GM21390 (cell line): ENCODE measurements around the gene PLCB1.
"Not testable (repeated sequence)": the region's sequence is repeated elsewhere in the genome, so short reads cannot be mapped to it uniquely, and the experiment has no call there.

Experiments
- ATAC-seq: cut with Tn5 transposase; IDR thresholded peaks from one replicate; pipeline ENCODE4 v1.9.1; 2021; ENCODE audit not compliant: unreplicated experiment

The PLCB1 gene

DNA sequence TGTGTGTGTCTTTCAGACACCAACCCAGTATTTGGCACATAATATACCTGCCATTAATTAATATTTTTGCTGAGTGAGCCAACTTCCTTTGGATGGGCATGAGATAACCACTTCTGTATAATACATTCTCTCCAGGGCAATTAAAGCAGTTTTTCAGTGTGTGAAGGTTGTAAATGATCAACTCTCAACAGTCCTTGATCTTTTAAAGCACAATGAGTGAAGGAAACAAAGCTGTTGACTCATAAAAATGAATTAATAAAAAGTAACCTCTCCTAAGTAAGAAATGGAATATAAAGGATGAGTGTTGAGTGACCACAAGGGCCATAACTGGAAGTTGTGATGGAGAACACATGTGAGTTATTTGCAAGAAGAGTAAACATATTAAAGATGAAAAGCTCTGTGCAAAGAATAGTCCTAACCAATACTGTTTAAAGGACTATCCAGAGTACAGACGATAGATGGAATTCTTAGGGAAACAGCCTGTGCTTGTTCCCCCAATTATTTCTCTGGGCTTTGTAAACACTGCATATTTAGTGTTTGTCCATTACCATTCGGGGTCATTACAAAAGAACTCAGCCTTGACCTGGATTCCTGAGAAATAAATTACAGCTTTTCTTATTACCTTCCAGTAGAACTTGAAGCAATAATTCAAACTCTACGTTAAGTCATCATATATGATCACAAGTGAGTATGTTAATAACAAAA is 446.2 kb downstream of the PLCB1 start:
- no peak for ATAC-seq

DNA sequence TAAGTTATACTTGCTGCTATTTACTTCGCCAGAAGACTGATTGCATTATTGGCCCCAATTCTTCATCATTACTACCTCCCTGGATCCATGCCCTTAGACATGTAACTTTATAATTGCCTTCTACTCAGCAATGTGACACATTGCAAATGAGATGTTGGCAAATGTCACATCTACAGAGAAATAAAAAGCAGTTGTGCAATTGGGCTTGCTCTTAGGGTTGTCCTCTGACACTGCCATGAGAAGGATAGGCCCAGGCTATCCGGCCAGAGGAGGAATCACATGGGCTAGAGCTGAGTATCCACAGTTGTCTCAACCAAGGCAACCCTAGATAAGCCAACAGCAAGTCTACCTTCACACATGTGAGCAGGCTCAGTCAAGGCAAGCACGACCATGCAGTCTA is 447.0 kb downstream of the PLCB1 start:
- no peak for ATAC-seq

DNA sequence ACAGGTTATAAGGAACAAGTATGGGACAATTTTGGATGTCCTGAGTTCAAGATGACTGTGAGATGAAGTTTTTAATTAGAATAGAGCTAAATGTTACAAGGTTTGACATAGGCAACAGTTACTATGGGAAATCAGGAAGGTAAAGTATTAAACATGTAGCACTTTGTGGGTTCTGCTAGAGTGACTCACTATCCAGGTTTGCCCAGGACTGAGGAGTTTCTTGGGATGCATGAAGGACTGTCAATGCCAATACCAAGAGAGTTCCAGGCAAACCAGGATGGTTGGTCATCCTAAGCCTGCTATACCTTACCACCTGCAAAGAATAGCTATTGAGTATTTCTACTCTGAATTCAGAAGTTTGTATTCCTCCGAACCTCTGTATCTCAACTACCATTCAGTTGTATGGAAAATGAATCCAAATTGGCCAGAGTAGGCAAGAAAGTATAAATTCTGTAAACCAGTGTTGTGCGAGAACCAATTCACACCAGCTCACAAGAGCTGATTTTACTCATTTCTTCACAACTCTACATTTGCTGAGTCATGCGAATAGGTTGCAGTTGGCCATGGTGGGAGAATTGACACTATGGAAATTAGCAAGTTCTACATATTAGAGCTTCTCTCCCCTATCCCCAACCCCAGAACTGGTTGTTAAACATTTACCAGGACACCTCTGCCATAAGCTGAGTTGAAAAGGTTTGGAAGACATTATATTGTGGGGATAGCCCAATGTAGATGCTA is 449.5 kb downstream of the PLCB1 start:
- no peak for ATAC-seq

DNA sequence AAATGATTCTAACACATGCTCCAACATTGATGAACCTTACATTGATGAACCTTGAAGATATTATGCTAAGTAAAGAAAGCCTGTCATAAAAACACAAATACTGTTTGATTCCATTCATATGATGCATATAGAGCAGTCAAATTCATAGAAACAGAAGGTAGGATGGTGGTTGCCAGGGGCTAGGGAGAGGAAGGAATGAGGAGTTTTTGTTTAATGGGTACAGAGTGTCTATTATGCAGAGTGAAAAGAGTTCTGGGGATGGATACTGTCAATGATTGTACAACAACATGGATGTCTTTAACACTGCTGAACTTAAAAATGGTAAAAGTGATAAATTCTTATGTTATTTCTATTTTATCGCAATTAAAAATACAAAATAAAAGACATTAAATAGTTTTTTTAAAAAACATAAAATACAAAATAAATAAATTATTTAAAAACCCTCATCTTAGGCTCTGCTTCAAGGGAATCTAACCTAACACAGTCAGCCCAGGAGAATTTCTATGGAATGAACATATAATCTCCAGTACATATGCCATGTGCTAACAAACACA is 451.0 kb downstream of the PLCB1 start:
- no peak for ATAC-seq

DNA sequence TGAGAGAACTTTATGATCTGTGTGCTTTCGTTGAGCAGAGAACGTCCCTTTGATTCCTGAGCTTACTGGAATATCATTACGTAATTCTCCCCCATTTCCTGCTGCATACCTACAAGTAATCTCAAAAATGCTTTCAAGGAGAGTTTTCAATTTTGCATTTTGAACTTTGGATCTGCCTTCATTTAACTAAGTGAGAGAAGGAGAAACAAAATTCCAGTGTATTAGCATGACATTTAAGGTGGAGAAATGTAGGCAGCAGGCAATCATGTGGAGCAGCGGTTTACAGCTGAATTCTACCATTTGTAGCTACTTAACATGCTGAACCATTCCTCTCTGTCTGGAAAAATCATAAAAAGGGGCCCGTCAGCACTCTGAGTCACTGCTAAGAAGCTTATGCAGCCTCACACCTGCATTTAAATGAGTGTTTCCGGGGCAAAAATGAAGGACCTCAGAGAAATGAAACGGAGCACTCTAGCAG is 451.5 kb downstream of the PLCB1 start:
- ATAC-seq: no peak

DNA sequence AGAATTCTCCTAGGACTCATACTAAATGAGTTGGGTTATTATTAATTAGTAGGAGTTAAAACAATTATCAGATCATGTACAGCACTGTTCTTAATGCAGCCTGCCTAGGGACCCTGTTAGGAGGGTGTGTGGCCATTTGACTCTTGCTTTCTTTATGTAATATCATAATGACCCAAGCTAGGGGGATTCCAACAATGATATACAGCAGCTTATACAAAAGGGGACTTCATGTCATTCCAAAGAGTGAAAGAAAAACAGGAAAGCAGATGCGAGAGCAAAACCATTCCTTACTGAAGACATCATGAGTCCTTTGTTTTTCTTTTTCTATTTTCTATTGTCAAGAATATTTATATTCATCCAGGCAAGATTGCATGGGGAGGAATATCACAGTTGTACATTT is 455.2 kb downstream of the PLCB1 start:
- ATAC-seq: no peak

DNA sequence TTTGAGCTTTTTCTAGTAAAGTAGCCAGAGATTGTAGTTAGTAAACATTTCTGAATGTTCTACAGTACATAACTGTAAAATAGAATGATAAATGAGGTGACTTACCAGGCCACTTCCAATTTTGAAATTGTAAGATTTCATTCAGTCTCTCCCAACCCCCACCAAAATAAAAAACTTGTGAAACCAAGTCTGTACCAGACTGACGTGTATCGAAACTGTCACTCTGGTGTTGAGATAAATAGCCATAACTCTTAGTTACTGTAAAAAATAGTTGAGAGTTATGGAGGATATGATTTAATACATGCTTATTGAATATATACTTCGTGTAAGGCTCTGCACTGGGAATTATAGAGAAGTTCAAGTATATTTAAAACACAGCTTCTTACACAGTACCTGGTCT is 455.7 kb downstream of the PLCB1 start:
- ATAC-seq: peak; percentile 84

DNA sequence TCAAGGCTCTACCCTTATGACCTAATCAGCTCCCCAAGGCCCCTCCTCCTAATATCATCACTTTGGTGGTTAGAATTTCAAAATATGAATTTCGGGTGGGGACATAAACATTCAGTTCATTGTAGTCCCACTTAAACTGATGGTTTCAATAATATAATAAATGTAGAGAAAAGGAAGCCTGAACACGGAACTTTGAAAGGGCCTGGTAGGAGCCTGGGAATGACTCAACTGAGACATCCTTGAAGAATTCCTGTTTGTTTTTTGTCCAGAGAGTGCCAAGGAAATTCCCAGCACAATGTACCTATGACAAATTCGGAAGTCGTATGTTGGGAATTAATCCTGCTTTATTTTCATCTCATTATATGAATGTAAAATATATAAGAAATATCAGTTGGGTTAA is 457.9 kb downstream of the PLCB1 start:
- ATAC-seq: no peak

DNA sequence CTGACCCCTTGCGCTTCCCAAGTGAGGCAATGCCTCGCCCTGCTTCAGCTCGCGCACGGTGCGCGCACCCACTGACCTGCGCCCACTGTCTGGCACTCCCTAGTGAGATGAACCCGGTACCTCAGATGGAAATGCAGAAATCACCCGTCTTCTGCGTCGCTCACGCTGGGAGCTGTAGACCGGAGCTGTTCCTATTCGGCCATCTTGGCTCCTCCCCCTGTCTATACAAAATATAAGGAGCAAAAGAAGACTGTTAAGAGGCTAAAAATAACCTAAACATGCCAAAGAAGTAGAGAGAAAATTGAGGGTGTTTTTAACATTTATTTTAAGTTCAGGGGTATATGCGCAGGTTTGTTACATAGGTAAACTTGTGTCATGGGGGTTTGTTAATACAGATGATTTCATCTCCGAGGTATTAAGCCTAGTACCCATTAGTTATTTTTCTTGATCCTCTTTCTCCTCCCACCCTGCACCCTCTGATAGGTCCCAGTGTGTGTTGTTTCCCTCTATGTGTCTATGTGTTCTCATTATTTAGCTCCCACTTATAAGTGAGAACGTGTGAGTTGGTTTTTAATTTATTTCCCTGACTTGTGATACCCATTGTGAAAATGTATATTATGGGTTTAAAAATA is 469.0 kb downstream of the PLCB1 start:
- ATAC-seq: not testable (repeated sequence)

DNA sequence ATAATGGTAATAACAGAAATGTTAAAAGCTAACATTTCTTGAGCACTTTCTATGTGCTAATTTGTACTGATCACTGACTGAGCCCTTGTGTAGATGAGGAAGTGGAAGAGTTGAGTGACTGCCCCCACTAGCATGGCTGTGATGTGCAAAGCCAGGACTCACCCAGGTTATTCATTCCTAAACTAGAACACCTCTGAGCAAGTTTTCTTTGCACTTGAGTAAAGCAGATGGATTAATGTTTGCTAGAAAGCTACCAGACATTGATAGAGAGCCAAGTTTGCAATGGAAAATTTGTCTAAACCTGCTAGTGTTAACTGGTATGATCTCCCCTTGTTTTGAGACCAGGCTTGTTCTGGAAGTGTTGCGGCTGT is 469.5 kb downstream of the PLCB1 start:
- peak; percentile 76 for ATAC-seq

DNA sequence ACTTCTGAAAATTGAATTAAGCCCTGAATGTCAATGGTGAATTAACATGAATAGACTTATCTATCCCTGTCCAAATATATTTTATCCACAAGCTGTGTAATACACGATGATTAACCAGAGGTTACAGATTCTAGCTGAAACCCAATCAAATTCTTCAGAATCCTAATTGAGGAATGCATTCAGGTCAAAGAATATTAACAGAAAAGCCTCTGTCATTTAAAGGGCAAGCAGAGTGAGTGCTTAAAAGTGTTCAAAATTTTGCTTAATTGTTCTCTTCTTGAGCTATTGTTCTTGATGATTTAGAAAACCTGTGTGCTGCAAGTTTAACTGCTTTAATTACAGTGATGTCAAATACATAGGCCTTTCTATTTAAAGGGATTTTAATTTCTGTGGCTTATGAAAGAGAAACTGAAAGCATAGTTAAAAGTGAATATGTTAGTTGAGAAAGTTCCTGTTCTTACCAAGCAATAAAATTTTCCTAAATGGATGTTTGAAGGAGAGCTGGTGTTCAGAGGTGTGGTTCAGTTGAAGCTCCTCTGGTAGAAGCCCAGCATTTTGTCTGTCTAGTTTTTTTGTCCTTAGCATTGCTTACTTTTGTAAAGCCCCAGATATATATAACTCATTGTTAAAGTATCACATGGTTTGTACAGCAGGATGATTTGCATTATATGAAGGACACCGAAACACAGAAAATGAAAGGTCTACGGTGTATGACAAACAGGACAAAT is 470.5 kb downstream of the PLCB1 start:
- ATAC-seq: peak; percentile 92

DNA sequence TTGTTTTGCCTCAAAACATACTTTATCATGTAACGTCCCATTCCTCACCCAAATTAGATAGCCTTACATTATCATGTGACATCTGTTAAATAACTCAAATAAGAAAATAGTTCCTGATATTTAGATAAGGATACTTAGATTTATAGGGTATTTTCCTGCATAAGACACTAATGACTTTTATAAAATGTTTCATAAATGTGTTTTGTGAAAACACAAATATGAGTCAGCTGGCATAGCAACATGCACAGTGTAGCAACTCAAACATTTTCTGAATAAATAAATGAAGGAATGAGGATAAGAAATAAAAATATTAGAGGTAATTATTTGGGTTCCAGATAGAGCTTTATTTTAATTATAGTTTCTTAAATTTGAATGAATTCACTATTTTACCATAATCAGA is 476.4 kb downstream of the PLCB1 start:
- no peak for ATAC-seq

DNA sequence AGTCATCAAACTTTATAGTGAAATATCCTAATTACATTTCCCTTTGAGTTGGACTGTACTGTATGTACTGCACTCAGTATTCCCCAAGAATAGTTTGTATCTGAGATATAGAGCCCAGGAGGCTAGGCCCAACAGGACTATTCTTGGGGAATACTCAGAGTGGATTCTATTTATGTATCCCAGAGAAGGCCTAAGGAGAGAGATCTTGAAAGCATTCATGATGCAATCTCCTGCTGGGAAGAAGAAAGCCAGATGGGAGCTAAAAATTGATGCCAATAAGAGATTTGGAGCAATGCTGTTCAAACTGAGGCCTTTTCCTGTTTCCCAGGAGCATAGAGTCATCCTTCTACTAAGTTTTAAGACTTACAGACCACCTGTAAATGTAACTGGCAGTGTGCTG is 484.7 kb downstream of the PLCB1 start:
- no peak for ATAC-seq

DNA sequence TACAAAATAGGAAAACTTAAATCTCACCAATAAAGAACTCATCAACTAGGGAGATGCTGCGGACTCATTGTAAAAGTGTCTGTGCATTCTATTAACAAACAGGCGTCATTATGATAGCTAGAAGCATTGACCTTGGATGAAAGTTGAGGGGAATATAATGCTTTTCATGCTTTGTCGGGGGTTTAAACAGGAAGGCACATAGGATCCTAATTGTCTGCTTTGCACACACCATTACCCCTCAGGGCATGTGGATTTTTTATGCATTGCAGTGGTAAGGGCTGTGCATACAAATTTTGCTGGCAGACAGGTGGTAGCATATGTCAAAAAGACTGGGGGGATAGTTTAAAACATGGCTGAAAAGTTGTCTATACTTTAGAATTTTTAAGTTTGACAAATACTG is 488.9 kb downstream of the PLCB1 start:
- ATAC-seq: no peak

DNA sequence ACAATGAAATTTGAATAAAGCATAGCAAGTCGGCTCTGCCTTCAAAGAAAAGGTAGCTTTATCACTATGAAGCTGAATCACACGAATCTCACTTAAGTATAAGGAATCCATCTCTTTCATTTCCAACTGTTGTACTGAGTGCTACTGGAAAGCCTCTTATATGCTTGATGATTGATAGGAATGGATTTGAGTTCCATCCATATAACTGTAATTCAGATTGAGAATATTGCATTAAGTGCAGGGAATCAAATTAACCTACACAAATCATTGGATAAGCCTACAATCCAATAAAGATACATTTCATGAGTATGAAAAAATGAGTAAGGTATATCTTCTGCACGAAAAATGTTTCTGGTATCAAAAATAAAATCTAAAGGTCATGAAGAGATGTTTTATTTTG is 492.0 kb downstream of the PLCB1 start:
- ATAC-seq: no peak

DNA sequence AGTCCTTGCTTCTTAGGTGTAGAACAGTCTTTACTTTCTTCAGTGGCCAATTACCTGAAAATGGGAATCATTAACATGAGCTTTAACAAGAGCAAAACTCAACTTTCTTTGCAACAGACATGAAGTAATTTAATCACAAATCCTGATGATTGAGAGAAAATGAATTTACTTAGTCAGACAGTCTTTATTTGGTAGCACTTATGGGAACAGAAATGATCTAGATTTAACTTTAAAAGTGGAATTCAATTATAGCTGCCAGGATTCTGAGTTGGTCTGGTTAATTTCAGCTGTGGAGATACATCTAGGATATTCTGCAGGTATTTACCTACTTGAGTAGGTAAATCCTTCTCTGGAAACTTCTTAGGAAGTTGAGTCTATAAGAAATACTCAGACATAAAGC is 492.6 kb downstream of the PLCB1 start:
- no peak for ATAC-seq

DNA sequence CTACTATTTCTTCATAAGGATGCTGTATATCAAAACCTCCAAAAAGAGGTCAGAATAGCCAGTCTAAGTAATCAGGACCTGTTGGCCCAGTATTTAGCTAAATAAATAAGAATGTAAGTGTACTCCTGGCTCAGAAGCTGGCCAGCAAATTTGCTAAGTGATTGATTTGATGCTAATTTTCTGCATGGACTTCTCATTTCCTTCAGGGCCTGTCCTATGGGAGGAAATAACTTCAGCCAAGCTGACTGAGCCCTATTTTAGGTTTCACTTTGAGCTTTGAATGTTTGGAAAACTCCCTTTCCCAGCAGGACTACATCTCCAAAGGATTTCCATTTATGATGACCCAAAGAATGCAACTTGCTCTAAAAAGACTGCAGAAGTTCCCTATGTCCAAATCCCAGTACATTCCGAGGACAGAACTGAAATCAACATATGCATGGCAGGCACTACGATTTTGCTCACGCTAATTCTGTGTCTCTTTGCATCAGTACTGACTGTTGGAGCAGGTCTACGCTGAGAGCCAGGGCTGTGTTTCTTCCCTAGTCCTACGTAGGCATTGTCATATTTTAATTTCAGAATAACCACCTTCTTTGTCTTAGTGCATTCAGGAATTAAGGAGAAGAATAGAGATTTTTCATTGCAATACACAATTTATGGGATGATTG is 495.4 kb downstream of the PLCB1 start:
- no peak for ATAC-seq

DNA sequence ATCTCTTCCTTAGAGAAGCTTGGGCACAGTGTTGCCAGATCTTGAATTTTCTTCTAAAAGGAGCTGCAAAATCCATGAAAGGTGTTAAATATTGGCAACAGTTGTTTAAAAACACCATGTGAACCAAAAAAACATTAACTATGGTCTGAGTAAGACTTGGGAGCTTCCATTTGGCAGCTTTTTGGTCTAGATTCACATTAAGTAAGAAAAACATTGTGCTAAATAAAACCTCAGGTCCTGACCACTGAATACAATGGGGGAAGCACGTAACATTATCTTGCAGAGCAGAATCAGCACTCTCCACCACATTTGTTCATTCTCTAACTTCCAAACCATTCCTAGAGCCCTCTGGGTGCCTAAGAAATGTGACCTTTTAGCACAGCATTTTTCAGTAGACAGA is 499.2 kb downstream of the PLCB1 start:
- ATAC-seq: no peak

DNA sequence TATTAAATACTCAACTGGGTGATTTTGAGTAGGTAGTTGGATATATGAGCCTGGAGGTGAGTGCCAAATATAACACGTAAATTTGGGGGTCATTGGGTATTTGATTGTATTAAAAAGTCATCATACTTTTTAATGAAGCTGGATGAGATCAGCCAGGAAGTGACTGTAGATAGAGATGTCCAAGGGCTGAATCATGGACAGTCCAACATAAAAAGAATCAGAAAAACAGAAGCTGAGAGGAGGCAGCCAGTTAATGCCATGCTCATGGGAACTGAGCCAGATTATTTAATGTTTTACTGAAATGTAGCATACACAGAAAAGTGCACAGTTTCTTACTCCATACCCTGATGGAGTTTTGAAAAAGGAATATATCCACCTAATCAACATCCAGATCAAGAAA is 501.3 kb downstream of the PLCB1 start:
- ATAC-seq: no peak

DNA sequence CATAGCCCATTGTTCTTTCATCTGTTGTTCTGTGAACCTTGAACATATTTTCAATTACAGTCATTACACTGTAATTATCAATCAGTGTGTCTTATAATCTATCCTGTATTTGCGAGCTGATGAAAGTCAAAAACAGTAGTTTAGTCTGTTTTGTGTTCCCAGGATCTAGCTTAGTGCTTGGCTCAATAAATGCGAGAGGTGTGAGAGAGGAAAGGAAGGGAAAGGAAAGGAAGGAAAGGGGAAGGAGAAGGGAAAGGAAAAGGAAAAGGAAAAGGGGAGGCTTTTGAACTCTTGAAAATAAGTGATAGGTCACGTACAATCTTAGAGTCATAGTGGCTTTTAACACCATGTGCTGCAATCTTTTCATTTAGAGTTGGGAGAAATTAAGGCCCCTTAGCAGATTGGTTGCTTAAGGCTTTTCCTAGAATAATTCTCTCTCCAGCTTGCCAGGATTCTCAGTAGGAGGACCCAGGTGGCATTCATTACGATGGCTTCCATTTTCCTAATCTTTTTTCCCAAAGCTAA is 503.0 kb downstream of the PLCB1 start:
- no peak for ATAC-seq
